GM12892 (cell line): Measurements from ENCODE around the gene GTSF1L.

Source experiments
- DNase-seq: peaks from one replicate; pipeline ENCODE4 v3.0.0; 2011; ENCODE audit not compliant: insufficient read length
- FAIRE-seq: peaks from 2 replicates; lab custom pipeline; 2011; peaks lifted over from hg19 to GRCh38; lab: Jason Lieb, UNC
- POLR2A ChIP-seq: IDR thresholded peaks from 2 replicates; pipeline ENCODE4 v1.6.1; 2011; ENCODE audit warnings: low read depth, low read length, control low read depth
- POLR2AphosphoS5 ChIP-seq: IDR thresholded peaks from 2 replicates; pipeline ENCODE4 v1.6.1; 2011; ENCODE audit warnings: low read depth, low read length, control low read depth
- TAF1 ChIP-seq: IDR thresholded peaks from 2 replicates; pipeline ENCODE4 v1.6.1; 2011; ENCODE audit warnings: low read depth, mild to moderate bottlenecking, control low read depth, low read length, borderline replicate concordance

The GTSF1L gene

DNA sequence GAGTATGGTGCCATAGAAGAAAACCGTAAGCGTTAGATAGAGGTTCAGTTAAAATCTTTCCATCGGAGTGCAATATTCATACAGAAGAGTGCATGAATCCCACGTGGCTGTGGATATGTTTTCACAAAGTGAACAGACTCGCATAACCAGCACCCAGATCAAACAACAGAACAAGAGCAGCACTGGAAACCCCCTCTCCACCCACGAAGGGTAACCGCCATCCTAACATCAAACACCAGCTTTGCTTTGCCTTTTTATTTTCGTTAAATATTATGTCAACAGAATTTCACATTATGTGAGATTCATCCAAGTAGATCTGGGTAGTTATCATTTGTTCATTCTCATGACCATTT is 4.7 kb downstream of the GTSF1L start:
- DNase-seq: no peak
- peak; percentile 33 for FAIRE-seq
- TF ChIP-seq TAF1 (no peak), POLR2AphosphoS5 (no peak), POLR2A (no peak)

DNA sequence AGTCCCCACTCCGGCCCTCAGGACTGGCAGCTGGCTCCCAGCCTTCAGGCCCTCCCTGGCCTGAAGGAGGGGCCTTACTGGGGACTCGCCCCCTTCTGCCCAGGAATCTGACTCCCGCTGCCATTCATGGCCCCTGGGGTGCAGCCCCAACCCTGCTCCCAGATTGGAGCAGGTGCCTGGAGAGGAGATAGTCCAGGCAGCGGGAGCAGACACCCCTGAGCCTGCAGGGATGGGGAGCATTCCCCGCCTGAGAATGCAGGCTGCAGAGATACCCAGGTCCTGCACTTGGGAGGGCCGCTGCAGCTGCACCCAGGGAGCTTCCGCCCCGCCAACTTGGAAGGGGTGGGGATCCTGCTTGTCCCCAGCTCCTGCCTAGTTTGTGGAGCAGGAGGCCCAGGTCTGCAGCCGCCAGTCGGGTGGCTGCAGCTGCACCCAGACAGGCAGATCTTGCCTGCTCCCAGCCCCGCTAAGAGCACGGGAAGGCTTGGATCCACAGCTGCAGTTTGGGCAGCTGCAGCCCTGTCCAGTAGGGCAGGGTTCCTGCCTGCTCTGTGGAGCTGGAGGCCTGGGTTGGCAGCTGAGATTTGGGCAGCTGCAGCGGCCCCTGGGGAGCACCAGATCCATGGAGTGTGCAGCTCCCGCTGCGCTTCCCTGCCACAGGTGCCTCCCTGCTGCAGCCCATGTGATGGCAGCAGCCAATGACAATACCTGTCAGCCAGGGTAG is 5.2 kb downstream of the GTSF1L start:
- DNase-seq (no peak), FAIRE-seq (no peak)
- TF ChIP-seq POLR2AphosphoS5: no peak
- TF ChIP-seq POLR2A: no peak
- TF ChIP-seq TAF1: no peak

DNA sequence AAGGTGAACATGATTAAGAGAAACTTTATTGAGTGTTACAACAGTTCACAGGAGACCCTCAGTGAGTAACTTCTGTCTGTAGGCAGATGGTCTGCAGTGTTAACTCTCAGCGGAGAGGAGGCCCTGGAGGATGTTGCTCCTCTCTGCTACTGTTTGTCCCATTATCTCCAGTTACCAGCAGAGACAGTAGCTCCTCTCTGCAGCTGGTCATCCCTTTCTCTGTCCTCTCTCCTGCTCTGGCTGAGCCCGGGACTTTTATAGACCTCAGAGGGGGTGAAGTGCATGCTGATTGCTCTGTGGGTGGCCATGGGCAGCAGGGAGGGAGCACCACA is 5.7 kb downstream of the GTSF1L start:
- no peak for FAIRE-seq
- TF ChIP-seq TAF1 (no peak), POLR2AphosphoS5 (no peak), POLR2A (no peak)

DNA sequence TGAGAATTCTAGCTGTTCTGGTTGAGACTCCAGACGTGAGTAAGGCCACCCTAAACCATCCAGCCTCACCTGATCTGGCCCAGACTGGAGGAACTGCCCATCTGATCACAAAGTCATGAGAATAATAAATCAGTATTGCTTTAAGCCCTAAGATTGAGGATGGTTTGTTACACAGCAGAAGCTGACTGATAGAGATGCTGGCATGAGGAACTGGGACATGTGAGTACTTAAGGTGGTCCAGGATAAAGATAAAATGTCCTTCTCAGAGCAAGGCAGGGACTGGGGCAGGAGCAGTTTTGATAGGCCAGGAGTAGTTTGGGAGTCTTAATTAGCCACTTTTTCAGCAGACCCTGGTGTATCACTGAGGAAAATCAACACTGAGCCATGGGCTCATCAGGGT is 6.8 kb downstream of the GTSF1L start:
- FAIRE-seq: no peak
- no peak for DNase-seq
- no peak for TF ChIP-seq TAF1
- TF ChIP-seq POLR2AphosphoS5: no peak
- TF ChIP-seq POLR2A: no peak

More for the DNA sequence above, 5.7 kb downstream of the GTSF1L start:
- no peak for DNase-seq

DNA sequence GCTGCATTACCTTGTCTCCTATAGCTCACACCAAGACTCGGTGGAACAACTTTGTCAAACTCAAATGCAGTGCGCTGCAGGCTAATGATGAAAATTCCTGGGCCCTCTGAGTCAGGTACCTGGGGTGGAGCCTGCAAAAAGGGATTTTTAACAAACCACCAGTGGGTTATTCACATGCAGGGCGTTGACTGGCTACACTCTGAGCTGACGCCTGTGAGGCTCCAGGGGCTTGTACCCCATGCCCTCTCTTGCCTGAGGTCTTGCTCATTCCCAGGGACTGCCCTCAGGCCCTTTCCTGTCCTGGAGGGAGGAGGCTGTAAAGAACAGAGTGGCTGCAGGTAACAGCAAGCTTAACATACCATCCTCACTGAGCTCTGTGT is 9.2 kb downstream of the GTSF1L start:
- TF ChIP-seq POLR2AphosphoS5 (no peak), TAF1 (no peak), POLR2A (no peak)
- FAIRE-seq (no peak), DNase-seq (no peak)

DNA sequence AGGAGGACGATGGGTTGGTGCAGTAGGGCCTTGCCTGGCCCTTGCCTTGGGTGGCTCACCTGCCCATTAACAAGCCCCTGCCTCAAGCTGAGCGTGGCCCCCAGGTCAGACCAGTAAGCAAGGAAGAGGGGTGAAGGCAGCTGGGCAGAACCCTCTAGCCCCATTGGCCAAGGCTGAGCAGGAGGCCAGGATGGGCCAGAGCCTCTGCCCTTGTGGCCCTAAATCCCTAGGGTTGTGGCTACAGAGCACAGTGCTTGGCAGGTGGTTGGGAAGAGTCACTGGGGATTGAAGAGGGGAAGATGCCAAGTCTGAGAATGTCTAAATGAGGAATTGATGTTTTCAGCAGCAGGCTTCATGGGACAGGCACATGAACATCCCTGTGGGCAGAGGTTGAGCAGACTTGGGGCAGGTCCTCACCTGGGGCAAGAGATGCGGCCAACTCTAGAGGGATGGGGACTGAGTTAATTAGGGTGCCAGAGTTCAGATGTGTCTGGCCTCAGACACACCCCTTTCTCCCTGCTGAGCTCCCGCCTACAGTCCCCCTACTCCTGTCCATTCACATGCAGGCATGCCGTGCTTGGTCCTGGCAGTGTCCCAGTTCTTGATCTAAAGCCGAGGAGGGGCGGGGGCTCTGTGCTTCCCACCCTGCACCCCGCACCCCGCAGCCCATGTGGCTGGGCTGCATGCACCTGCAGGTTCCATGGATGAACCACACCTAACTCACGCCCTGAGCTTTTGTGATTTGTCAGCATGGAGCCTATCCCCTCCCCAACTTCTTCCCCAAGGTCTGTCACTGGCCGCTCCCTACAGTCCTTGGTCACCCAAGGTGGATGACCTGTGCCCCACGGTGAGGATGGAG is 9.8 kb downstream of the GTSF1L start:
- no peak for FAIRE-seq
- TF ChIP-seq POLR2A (no peak; the same call in 1 of the 2 replicates), POLR2AphosphoS5 (peak; percentile 74)
- DNase-seq: no peak

DNA sequence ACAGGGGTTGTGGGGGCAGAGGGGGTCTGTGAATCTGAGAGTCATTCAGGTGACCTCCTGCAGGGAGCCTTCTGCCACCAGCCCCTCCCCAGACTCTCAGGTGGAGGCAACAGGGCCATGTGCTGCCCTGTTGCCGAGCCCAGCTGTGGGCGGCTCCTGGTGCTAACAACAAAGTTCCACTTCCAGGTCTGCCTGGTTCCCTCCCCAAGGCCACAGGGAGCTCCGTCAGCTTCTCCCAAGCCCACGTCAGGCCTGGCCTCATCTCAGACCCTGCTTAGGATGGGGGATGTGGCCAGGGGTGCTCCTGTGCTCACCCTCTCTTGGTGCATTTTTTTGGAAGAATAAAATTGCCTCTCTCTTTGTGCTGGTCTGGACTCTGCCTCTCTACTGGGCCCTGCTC is 10.7 kb downstream of the GTSF1L start:
- FAIRE-seq (no peak), DNase-seq (no peak)
- no peak for TF ChIP-seq POLR2A
- TF ChIP-seq POLR2AphosphoS5: no peak
- no peak for TF ChIP-seq TAF1

DNA sequence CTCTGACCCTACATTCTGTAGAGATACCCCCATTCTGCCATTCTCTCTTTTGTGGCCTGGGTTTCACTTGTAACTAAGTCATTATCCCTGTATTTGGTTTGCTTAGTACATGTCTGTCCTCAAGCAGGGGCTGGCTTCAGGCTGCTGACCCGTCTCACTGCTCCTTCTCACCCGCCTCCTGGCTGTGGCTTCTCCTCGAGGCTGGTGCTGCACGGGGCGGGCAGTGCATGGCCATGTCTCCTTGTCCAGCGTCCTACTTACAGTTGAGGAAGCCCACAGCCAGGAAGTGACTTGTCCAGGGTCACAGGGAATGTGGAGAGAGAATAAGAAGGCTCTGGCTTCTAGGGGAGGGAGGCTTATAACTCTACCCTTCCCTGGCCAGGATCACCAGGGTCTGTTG is 11.3 kb downstream of the GTSF1L start:
- no peak for DNase-seq
- TF ChIP-seq TAF1 (no peak), POLR2A (no peak), POLR2AphosphoS5 (no peak)
- FAIRE-seq: no peak

DNA sequence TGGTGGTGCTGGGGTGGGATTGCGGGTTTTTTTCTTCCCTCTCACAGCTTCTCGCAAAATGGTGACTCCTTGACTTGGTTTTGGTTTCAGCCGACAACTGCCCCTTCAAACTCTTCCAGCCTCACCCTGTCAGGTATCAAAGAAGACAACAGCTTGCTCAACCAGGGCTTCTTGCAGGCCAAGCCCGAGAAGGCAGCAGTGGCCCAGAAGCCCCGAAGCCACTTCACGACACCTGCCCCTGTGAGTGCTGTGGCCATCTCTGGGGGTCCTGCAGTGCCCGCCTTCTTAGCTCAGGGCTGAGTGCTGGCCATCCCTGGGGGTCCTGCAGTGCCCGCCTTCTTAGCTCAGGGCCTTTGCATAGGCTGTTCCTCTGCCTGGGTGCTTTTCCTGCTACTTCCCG is 11.8 kb downstream of the GTSF1L start:
- no peak for FAIRE-seq
- no peak for DNase-seq
- TF ChIP-seq TAF1 (no peak), POLR2AphosphoS5 (no peak), POLR2A (no peak)

DNA sequence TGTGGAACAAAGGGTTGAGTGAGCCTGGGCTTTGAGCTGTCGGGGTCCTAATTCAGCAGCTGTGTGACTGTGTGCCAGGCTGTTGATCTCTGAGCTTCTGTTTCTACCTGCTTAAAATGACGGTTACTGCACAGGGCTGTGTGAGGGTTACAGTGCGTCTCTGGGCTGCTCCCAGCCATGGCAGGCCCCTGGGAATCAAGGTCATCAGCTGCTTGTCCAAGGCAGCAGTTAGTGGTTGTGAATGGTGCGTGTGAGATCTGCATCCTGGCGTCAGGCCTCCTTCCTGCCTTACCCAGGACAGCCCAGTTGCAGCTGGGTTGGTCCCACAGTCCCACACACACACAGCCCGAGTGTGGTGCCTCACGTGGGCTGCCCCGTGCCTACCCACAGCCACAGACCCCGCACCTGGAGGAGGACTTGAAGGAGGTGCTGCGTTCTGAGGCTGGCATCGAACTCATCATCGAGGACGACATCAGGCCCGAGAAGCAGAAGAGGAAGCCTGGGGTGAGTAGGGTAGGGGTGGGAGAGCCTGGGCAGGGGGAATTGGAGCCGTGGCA is 15.6 kb downstream of the GTSF1L start:
- no peak for FAIRE-seq
- no peak for DNase-seq

DNA sequence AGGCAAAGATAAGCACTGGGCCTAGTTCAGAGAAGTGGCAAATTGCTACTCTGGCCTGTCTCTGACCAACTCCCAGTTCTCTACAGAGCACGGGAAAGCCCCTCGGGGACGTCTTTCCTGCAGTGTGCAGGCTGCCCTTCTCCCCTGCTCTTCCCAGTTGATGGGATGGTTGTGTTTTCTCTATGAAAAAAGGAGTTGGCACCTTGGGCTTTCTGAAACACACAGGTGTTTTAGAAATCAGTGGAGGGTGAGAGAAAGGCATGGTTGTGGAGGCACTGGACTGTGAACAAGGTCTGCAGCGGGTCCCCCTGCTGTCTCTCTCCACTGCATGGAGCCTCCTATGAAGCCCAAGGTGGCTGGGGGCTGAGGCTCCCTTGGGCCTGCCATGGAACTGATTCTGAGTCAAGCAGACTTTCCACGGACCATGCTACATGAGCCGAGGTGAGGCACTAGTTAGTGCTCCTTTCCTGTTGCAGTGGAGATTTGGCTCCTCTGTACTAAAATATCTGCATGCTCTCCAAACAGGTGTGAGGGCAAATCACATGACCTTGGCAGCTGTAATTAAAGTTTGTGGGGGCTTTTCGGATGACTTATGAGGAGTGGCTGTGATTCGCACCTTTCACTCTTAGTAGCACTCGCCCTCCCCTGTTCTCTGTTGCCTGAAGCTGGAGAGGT is 16.3 kb downstream of the GTSF1L start:
- DNase-seq: peak; percentile 50
- FAIRE-seq: peak; percentile 85
- no peak for TF ChIP-seq TAF1
- no peak for TF ChIP-seq POLR2A
- TF ChIP-seq POLR2AphosphoS5: no peak

More for the DNA sequence above, 15.6 kb downstream of the GTSF1L start:
- TF ChIP-seq TAF1: no peak

DNA sequence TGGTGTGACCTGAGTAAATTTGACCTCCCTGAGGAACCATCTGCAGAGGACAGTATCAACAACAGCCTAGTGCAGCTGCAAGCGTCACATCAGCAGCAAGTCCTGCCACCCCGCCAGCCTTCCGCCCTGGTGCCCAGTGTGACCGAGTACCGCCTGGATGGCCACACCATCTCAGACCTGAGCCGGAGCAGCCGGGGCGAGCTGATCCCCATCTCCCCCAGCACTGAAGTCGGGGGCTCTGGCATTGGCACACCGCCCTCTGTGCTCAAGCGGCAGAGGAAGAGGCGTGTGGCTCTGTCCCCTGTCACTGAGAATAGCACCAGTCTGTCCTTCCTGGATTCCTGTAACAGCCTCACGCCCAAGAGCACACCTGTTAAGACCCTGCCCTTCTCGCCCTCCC is 24.3 kb downstream of the GTSF1L start:
- no peak for FAIRE-seq
- TF ChIP-seq POLR2AphosphoS5 (no peak), POLR2A (no peak), TAF1 (no peak)
- no peak for DNase-seq
